OCI-LY3 (cell line): ENCODE measurements around the gene KLHL13.

ENCODE experiments used
- EZH2phosphoT487 ChIP-seq: fragments of 200-600 bp; shearing (Covaris generic); IDR thresholded peaks from 2 replicates; pipeline ENCODE4 v1.6.1; 2018; ENCODE audit warnings: antibody characterized with exemption, mixed run types, low read depth
- TF ChIP-seq, protein P1 (sequence below): fragments of 200-600, 300-600 bp; sonication (generic); IDR thresholded peaks from 2 replicates; pipeline ENCODE4 v1.5.1; 2014; ENCODE audit warnings: antibody characterized with exemption, low read length, low read depth

DNA sequence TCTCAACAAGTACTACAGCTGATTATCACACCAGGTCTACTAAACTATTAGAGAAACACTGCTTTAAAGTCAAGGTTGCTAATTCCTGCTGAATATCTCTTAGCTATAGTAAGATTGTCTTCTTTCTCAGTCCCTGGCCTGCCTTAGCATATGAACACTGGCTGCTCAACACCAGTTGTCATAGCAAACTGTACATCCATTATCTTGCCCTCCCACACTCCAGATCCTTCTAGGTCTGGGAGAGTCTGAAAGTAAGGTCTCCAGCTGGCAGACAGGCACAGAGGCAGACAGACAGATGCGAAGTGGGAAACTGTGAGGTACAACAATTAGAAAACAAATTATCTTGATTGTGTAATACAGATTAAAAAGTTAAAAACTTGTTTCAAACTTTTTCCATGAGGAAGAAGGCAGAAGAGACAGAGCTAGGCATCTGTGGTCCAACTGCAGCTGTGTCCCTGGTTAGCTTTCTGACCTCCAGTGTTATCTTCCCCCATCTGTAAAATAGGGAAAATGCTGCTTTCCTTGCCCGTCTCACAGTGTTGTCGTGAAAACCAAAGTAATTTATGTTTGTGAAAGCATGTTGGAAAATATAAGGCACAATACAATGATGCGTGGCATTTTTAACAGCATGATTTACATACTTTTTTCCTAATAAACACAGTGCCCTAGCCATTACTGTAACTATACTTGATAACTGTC lies 133.8 kb downstream of the KLHL13 start:
- TF ChIP-seq, protein P1, sequence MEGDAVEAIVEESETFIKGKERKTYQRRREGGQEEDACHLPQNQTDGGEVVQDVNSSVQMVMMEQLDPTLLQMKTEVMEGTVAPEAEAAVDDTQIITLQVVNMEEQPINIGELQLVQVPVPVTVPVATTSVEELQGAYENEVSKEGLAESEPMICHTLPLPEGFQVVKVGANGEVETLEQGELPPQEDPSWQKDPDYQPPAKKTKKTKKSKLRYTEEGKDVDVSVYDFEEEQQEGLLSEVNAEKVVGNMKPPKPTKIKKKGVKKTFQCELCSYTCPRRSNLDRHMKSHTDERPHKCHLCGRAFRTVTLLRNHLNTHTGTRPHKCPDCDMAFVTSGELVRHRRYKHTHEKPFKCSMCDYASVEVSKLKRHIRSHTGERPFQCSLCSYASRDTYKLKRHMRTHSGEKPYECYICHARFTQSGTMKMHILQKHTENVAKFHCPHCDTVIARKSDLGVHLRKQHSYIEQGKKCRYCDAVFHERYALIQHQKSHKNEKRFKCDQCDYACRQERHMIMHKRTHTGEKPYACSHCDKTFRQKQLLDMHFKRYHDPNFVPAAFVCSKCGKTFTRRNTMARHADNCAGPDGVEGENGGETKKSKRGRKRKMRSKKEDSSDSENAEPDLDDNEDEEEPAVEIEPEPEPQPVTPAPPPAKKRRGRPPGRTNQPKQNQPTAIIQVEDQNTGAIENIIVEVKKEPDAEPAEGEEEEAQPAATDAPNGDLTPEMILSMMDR, result no peak
- no peak for TF ChIP-seq EZH2phosphoT487
